Sigmoid colon (tissue), 7 donors: Measurements from ENCODE around the gene NDEL1. TPM values are rescaled to one million over a fixed set of nuclear protein-coding genes. Genes with fewer than 3 reads are reported as not detected.
A peak's percentile ranks its signal among the peaks of the same experiment; 100 is the strongest.

Experiments used
- DNase-seq: peaks from one replicate; pipeline ENCODE4 v3.0.0-alpha.2; 2019
- H3K27ac ChIP-seq, 4 donors: fragments of 200-600 bp; sonication (generic); one replicate each; pipeline ENCODE4 v1.5.1; 2016 to 2019; ENCODE audit warnings: mild to moderate bottlenecking in 1 of 4
- H3K27me3 ChIP-seq, 3 donors: fragments of 200-600 bp; sonication (generic); one replicate each; pipeline ENCODE4 v1.5.1; 2019; ENCODE audit warnings: mild to moderate bottlenecking in 1 of 3
- H3K36me3 ChIP-seq, 4 donors: fragments of 200-600 bp; sonication (generic); one replicate each; pipeline ENCODE4 v1.5.1; 2016 to 2019
- H3K4me1 ChIP-seq, 4 donors: fragments of 200-600 bp; sonication (generic); one replicate each; pipeline ENCODE4 v1.5.1; 2017 to 2019
- H3K4me3 ChIP-seq, 4 donors: fragments of 200-600 bp; sonication (generic); one replicate each; pipeline ENCODE4 v1.5.1; 2017 to 2019; ENCODE audit warnings: mild to moderate bottlenecking in 2 of 4, moderate library complexity in 1 of 4
- H3K9me3 ChIP-seq, 4 donors: fragments of 200-600 bp in 3 of 4; sonication (generic) in 3 of 4; one replicate each; pipeline versions ENCODE4 v1.5.1 to v1.6.1; 2013 to 2019
- CTCF ChIP-seq, 4 experiments: fragments of 450-650 bp in 3 of 4; fragments of 200-600 bp in 1 of 4; IDR thresholded peaks; one replicate each; pipeline ENCODE4 v1.5.1; 2016 to 2019; ENCODE audit warnings: antibody characterized with exemption in 4 of 4, mild to moderate bottlenecking in 3 of 4, moderate library complexity in 2 of 4
- EP300 ChIP-seq, 4 donors: sonication (generic); formaldehyde crosslinking; IDR thresholded peaks; one replicate each; pipeline ENCODE4 v1.6.1; 2017; ENCODE audit warnings: antibody characterized with exemption in 4 of 4
- POLR2A ChIP-seq, 2 donors: fragments of 450-650 bp; IDR thresholded peaks; one replicate each; pipeline ENCODE4 v1.6.1; 2016; ENCODE audit warnings: antibody characterized with exemption in 2 of 2, mild to moderate bottlenecking in 2 of 2, moderate library complexity in 2 of 2
- POLR2AphosphoS5 ChIP-seq, 4 donors: sonication (generic); formaldehyde crosslinking; IDR thresholded peaks; one replicate each; pipeline ENCODE4 v1.6.1; 2017; ENCODE audit warnings: antibody characterized with exemption in 4 of 4
- WGBS, 2 donors: extraction: QIAGEN DNeasy Blood & Tissue Kit; methylation state at CpG; one replicate each; pipeline ENCODE4 v1.1.7; 2013; 5-methylcytosine and 5-hydroxymethylcytosine counted together
- intact Hi-C: fragments of 100-400 bp; cut with DNase I; formaldehyde crosslinking; loops from one replicate; pipeline ENCODE4 v1.15.1; 2023
- polyA plus RNA-seq, 3 donors: library from polyadenylated mRNA; stranded (reverse); fragments of 200-250 nt; gene quantifications; one replicate each; pipeline ENCODE4 v1.2.3, GENCODE V29; 2013
- total RNA-seq, 4 donors: library from RNA; depleted of rRNA; stranded (reverse); fragments of >200 nt; gene quantifications; one replicate each; pipeline ENCODE4 v1.1.0, GENCODE V29; 2016
- donor health status: healthy with polysubstance abuse.
- donor health status: Bipolar disorder and iron deficiency.
- donor health status: healthy.

NDEL1 gene
- total and polyA plus RNA-seq, 7 donors = 31.3 to 56.8 (median 41.4) TPM

- no peaks in the 10 kb centered on the region for H3K4me1 ChIP-seq
- WGBS, 2 donors = 6 to 39% methylated on average over 5 of the region's 5 CpGs
- TF ChIP-seq EP300 (IDR thresholded peaks at IDR 0.05) (no peak), CTCF (IDR thresholded peaks at IDR 0.05) (no peak), POLR2A (IDR thresholded peaks at IDR 0.05) (no peak), POLR2AphosphoS5 (IDR thresholded peaks at IDR 0.05) (no peak)
- peak overlapping the region in 2 of 4 donors; percentile 8 to 16 for H3K27ac ChIP-seq
- no peak overlapping the region for H3K4me3 ChIP-seq
- peak; percentile 72 for DNase-seq
- no peaks in the 10 kb centered on the region for H3K36me3 ChIP-seq
- intact Hi-C loops = no loop called here
- H3K27me3 ChIP-seq = no peaks in the 10 kb centered on the region
- no peaks in the 10 kb centered on the region for H3K9me3 ChIP-seq
Measured at GRCh38 chr17:8420041-8420934, 15.4 kb upstream of the NDEL1 start.

- Histone ChIP-seq H3K4me1 (no peaks in the 10 kb centered on the region), H3K9me3 (no peaks in the 10 kb centered on the region), H3K4me3 (no peak overlapping the region), H3K27ac (no peak overlapping the region), H3K36me3 (no peaks in the 10 kb centered on the region), H3K27me3 (no peaks in the 10 kb centered on the region)
- WGBS, 2 donors = 55 to 71% methylated on average over 3 of the region's 3 CpGs
- TF ChIP-seq POLR2A (IDR thresholded peaks at IDR 0.05) (no peak), POLR2AphosphoS5 (IDR thresholded peaks at IDR 0.05) (no peak), EP300 (IDR thresholded peaks at IDR 0.05) (no peak), CTCF (IDR thresholded peaks at IDR 0.05) (no peak)
- DNase-seq = no peak
- intact Hi-C loops = no loop called here
Measured at GRCh38 chr17:8421571-8421970, 14.1 kb upstream of the NDEL1 start.

GRCh38 chr17:8426094-8426720 is 9.5 kb upstream of the NDEL1 start:
- no peaks in the 10 kb centered on the region for H3K9me3 ChIP-seq
- WGBS, 2 donors = 18 to 63% methylated on average over 6 of the region's 6 CpGs
- no peaks in the 10 kb centered on the region for H3K4me1 ChIP-seq
- TF ChIP-seq EP300 (IDR thresholded peaks at IDR 0.05) (no peak), CTCF (IDR thresholded peaks at IDR 0.05) (no peak), POLR2AphosphoS5 (IDR thresholded peaks at IDR 0.05) (no peak), POLR2A (IDR thresholded peaks at IDR 0.05) (no peak)
- H3K27me3 ChIP-seq = no peaks in the 10 kb centered on the region
- intact Hi-C loops = no loop called here
- H3K36me3 ChIP-seq = no peaks in the 10 kb centered on the region
- no peak overlapping the region for H3K4me3 ChIP-seq
- H3K27ac ChIP-seq = no peak overlapping the region
- DNase-seq = no peak

GRCh38 chr17:8426802-8427201 is 8.9 kb upstream of the NDEL1 start:
- no peak for DNase-seq
- H3K27me3 ChIP-seq = no peaks in the 10 kb centered on the region
- TF ChIP-seq EP300 (IDR thresholded peaks at IDR 0.05) (no peak), POLR2A (IDR thresholded peaks at IDR 0.05) (no peak), CTCF (IDR thresholded peaks at IDR 0.05) (no peak), POLR2AphosphoS5 (IDR thresholded peaks at IDR 0.05) (no peak)
- H3K9me3 ChIP-seq = no peaks in the 10 kb centered on the region
- no peaks in the 10 kb centered on the region for H3K36me3 ChIP-seq
- no peak overlapping the region for H3K4me3 ChIP-seq
- 90 to 98% methylated on average over 3 of the region's 3 CpGs for WGBS, 2 donors
- intact Hi-C loops = no loop called here
- H3K4me1 ChIP-seq = no peaks in the 10 kb centered on the region
- no peak overlapping the region for H3K27ac ChIP-seq
